Non-pigmented ciliary epithelial cell (primary cell): Measurements from ENCODE around the gene VWA3A.
"Not testable (repeated sequence)": the region's sequence is repeated elsewhere in the genome, so short reads cannot be mapped to it uniquely, and the experiment has no call there.

Source experiments
- DNase-seq: peaks from one replicate; pipeline ENCODE4 v3.0.0-alpha.2; 2010; ENCODE audit warnings: low read depth

Gene VWA3A

GRCh38 chr16:22089910-22090309 is 2.4 kb upstream of the VWA3A start:
- no peak for DNase-seq

- DNase-seq = no peak
Measured at GRCh38 chr16:22091721-22092120, 620 bp upstream of the VWA3A start.

GRCh38 chr16:22093331-22093730 is 990 bp downstream of the VWA3A start:
- no peak for DNase-seq

- DNase-seq = no peak
Measured at GRCh38 chr16:22093996-22094395, 1.7 kb downstream of the VWA3A start.

DNA sequence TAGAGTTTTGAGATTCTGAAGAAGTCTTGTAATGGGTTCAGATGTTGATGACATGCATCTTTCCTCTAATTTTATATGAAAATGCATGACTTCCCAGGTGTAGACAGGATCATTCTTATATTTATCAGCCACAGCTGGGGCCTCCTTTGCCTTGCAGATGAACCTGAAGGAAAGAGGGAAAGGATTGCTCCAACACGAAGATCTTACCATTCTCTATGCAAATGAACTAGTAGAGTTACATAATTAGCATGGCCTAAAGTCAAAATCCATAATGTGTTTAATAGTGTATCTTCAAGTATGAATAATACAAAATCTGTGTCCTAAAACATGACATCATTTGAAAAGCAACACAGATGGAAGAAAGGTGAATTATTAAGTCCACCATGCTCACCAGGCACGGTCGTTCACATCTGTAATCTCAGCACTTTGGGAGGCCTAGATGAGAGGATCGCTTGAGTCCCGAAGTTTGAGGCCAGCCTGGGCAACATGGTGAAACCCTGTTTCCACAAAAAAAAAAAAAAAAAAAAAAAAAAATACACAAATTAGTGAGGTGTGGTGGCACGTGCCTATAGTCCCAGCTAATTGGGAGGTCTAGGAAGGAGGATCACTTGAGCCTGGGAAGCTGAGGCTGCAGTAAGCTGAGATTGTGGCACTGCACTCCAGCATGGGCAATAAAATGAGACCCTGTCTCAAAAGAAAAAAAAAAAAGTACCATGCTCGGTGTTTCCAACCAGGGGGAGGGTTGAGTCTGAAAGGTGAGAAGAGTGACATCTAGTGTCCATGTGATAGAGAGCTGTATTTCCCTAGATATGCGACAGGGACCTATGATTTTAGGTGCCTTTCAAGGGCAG is 6.3 kb downstream of the VWA3A start:
- peak; percentile 20 for DNase-seq

- no peak for DNase-seq
Measured at GRCh38 chr16:22099256-22099975, 7.1 kb downstream of the VWA3A start.

DNA sequence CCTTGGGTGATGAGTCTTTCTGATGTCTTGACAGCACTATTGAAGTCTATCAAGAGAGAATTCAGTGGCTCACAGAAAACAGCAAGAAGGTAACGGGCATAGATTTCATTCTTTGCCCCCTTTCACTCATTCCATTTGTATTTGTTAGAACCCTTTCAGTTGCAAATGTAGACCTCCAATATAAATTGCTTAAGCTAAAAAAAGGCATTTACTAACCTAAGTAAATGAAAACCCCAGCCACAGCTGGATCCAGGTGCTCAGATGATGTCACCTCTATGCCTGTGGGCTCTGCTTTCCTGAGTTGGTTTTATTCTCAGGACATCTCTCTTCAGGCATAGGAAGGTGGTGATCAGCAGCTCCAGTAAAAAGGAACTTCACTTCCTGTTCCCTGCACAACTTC is 11.1 kb downstream of the VWA3A start:
- DNase-seq = no peak

DNA sequence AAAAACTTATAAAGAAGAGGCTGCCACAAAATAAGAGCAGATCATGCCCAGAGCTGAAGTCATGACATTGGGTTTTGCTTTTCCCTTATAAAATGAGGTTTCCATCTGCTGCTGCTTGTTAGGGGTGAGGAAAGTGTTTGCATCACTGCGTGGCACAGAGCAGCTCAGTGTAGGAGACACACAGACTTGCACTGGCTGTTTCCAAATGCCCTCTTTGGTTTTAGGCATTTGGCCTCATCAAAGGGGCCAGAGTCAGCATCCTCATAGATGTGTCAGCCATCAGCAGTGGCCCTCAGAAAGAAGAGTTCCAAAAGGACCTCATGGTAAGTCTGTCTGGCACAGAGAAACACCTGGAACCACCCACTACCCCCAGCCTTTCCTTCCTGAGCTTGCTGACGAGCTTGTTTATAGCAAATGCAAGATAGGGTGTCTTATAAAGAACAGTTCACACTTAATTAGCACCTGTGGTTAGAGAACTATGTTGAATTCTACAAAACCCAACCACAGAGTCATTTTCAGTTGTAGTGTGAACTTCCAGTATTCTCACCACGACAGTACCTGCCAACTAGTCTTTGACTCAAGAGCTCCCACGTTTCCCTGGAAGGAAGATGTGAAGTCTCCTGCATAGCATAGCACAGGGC is 17.0 kb downstream of the VWA3A start:
- DNase-seq = no peak

- DNase-seq = not testable (repeated sequence)
Measured at GRCh38 chr16:22111629-22112028, 19.3 kb downstream of the VWA3A start.

GRCh38 chr16:22116095-22116700 is 23.9 kb downstream of the VWA3A start:
- DNase-seq = no peak

DNA sequence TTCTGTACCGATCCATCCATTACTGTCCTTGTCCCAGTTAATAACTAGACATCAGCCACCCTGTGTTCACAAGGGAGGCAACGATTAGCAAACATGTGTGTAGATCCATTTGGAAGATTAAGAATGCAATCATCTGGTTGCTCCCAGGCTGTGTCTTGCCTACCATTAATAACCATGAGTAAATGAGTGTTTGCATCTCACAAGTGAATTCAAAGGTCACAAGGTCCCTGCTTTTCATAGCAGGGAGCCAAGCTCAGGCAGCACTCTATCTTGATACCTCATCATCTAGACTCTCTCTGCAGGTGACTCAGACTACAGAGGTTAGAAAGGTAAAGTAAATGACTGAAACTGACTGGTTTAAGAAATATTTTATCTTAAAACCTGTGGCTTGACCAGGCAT is 25.3 kb downstream of the VWA3A start:
- DNase-seq = no peak

- DNase-seq = no peak
Measured at GRCh38 chr16:22120440-22120839, 28.1 kb downstream of the VWA3A start.

DNA sequence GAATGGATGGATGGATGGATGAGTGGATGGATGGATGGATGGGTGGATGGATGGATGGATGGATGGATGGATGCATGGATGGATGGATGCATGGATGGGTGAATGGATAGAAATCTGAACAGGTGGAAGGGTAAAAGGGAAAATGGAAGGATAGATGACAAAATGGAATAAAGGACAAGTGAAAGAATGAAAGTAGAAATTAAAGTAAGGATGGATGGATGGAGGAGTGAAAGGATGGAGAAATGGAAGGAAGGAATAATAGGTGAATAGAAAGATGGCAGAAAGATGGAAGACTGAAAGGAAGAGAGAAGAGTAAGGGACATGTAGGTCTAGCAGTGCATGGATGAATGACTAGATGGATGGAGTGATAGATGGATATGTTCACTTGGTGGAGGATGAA is 29.9 kb downstream of the VWA3A start:
- no peak for DNase-seq

GRCh38 chr16:22123146-22123545 is 30.8 kb downstream of the VWA3A start:
- DNase-seq = no peak

- DNase-seq = no peak
Measured at GRCh38 chr16:22123759-22124490, 31.6 kb downstream of the VWA3A start.

DNA sequence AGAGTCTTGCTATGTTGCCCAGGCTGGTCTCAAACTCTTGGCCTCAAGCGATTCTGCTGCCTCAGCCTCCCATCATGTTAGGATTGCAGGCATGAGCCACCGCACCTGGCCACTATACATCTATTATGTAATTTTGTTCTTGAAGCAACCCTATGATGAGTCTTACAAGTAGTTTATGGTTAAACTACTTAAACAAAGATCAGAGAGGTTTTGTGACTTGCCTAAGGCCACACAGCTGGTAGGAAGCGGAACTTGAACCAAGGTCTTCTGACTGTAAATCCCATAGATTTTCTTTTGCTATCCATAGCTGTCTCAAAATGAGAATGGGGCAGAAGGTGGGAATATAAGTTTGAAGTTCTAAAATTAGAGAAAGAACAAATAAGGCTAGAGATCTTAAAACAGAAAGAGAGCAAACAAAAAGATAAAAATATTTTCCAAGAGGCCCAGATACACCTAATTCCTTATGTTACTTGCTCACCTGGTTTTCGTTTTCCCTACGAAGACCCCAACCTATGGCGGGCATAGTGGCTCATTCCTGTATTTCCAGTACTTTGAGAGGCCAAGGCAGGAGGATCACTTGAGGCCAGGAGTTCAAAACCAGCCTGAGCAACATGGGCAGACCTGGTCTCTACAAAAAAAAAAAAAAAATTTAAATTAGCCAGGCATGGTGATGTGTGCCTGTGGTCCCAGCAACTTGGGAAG is 32.4 kb downstream of the VWA3A start:
- no peak for DNase-seq

GRCh38 chr16:22126037-22126558 is 33.8 kb downstream of the VWA3A start:
- DNase-seq = no peak

DNA sequence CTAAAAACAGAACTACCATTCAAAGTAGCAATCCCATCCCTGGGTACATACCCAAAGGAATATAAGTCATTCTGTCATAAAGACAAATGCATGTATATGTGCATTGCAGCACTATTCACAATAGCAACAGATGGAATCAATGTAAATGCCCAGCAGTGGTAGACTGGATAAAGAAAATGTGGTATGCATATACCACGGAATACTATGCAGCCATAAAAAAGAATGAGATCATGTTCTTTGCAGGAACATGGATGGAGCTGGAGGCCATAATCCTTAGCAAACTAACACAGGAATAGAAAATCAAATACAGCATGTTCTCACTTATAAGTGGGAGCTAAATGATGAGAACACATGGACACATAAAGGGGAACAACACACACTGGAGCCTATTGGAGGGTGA is 36.2 kb downstream of the VWA3A start:
- DNase-seq = not testable (repeated sequence)

GRCh38 chr16:22130528-22130927 is 38.2 kb downstream of the VWA3A start:
- DNase-seq = no peak

- DNase-seq = no peak
Measured at GRCh38 chr16:22132801-22133200, 40.5 kb downstream of the VWA3A start.

DNA sequence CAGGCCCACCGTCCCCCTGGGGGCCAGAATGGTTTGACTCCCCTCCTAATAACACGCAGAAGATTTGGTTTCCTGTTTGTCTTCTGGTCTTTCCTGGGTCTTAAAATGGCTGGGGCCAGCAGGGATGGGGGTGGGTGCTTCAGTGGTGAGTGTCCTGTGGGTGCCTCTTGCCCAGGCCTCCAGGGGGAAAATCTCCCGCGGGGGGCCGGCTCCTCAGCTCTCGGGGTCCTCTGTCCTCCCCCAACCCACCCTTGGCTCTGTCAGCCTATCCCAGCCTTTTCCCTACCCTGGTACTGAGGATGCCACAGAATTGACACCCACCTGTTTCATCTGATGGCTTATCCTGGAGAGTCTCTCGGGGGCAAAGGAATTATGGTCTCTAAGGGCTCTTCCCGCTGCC is 46.1 kb downstream of the VWA3A start:
- no peak for DNase-seq
